ENCODE results near the gene COL4A2.

Gene COL4A2

GRCh38 chr13:110507678-110508381 lies 200.7 kb downstream of the COL4A2 start:
- H3K27me3 ChIP-seq (ENCODE audit: control insufficient read depth, insufficient read depth, low read length, poor library complexity, severe bottlenecking): no peaks in the 10 kb centered on the region
- WGBS, 2 experiments: 93 to 94% methylated on average over 23 of the region's 23 CpGs
- no peak overlapping the region for H3K27ac ChIP-seq (ENCODE audit: insufficient read depth, low read depth, low read length, poor library complexity, severe bottlenecking)
- H3K4me3 ChIP-seq (ENCODE audit: insufficient read depth, low read depth, low read length): no peak overlapping the region
- H3K9me3 ChIP-seq (ENCODE audit: control insufficient read depth, low read length): no peaks in the 10 kb centered on the region
- peaks cover 21% of the 10 kb centered on the region for H3K36me3 ChIP-seq (ENCODE audit: control insufficient read depth, insufficient read depth, low read length)
- H3K4me1 ChIP-seq (ENCODE audit: control insufficient read depth, insufficient read depth, low read length): no peaks in the 10 kb centered on the region

- Histone ChIP-seq H3K27me3 (ENCODE audit: control insufficient read depth, insufficient read depth, low read length, poor library complexity, severe bottlenecking) (no peaks in the 10 kb centered on the region), H3K36me3 (ENCODE audit: control insufficient read depth, insufficient read depth, low read length) (peaks cover 9% of the 10 kb centered on the region), H3K9me3 (ENCODE audit: control insufficient read depth, low read length) (no peaks in the 10 kb centered on the region), H3K27ac (ENCODE audit: insufficient read depth, low read depth, low read length, poor library complexity, severe bottlenecking) (no peak overlapping the region), H3K4me1 (ENCODE audit: control insufficient read depth, insufficient read depth, low read length) (no peaks in the 10 kb centered on the region), H3K4me3 (ENCODE audit: insufficient read depth, low read depth, low read length) (no peak overlapping the region)
- 82 to 84% methylated on average over 4 of the region's 4 CpGs for WGBS, 2 experiments
These were observed 202.4 kb downstream of the COL4A2 start for GRCh38 chr13:110509478-110509926.

GRCh38 chr13:110509971-110510786 lies 203.1 kb downstream of the COL4A2 start:
- no peak overlapping the region for H3K4me3 ChIP-seq (ENCODE audit: insufficient read depth, low read depth, low read length)
- 82 to 83% methylated on average over 18 of the region's 18 CpGs for WGBS, 2 experiments
- no peaks in the 10 kb centered on the region for H3K27me3 ChIP-seq (ENCODE audit: control insufficient read depth, insufficient read depth, low read length, poor library complexity, severe bottlenecking)
- peaks cover 9% of the 10 kb centered on the region for H3K36me3 ChIP-seq (ENCODE audit: control insufficient read depth, insufficient read depth, low read length)
- H3K4me1 ChIP-seq (ENCODE audit: control insufficient read depth, insufficient read depth, low read length): no peaks in the 10 kb centered on the region
- H3K27ac ChIP-seq (ENCODE audit: insufficient read depth, low read depth, low read length, poor library complexity, severe bottlenecking): no peak overlapping the region
- H3K9me3 ChIP-seq (ENCODE audit: control insufficient read depth, low read length): no peaks in the 10 kb centered on the region

GRCh38 chr13:110511509-110512181 lies 204.6 kb downstream of the COL4A2 start:
- WGBS, 2 experiments: 94% methylated on average over 31 of the region's 31 CpGs
- no peak overlapping the region for H3K4me3 ChIP-seq (ENCODE audit: insufficient read depth, low read depth, low read length)
- H3K27ac ChIP-seq (ENCODE audit: insufficient read depth, low read depth, low read length, poor library complexity, severe bottlenecking): no peak overlapping the region
- no peaks in the 10 kb centered on the region for H3K27me3 ChIP-seq (ENCODE audit: control insufficient read depth, insufficient read depth, low read length, poor library complexity, severe bottlenecking)
- H3K36me3 ChIP-seq (ENCODE audit: control insufficient read depth, insufficient read depth, low read length): peaks cover 9% of the 10 kb centered on the region
- no peaks in the 10 kb centered on the region for H3K9me3 ChIP-seq (ENCODE audit: control insufficient read depth, low read length)
- H3K4me1 ChIP-seq (ENCODE audit: control insufficient read depth, insufficient read depth, low read length): no peaks in the 10 kb centered on the region

- Histone ChIP-seq H3K27ac (ENCODE audit: insufficient read depth, low read depth, low read length, poor library complexity, severe bottlenecking) (no peak overlapping the region), H3K4me1 (ENCODE audit: control insufficient read depth, insufficient read depth, low read length) (no peaks in the 10 kb centered on the region), H3K36me3 (ENCODE audit: control insufficient read depth, insufficient read depth, low read length) (peaks cover 9% of the 10 kb centered on the region), H3K4me3 (ENCODE audit: insufficient read depth, low read depth, low read length) (no peak overlapping the region), H3K27me3 (ENCODE audit: control insufficient read depth, insufficient read depth, low read length, poor library complexity, severe bottlenecking) (no peaks in the 10 kb centered on the region), H3K9me3 (ENCODE audit: control insufficient read depth, low read length) (no peaks in the 10 kb centered on the region)
- 94 to 95% methylated on average over 17 of the region's 17 CpGs for WGBS, 2 experiments
These were observed 205.2 kb downstream of the COL4A2 start for GRCh38 chr13:110512198-110512740.

- Histone ChIP-seq H3K4me1 (ENCODE audit: control insufficient read depth, insufficient read depth, low read length) (no peaks in the 10 kb centered on the region), H3K4me3 (ENCODE audit: insufficient read depth, low read depth, low read length) (no peak overlapping the region), H3K36me3 (ENCODE audit: control insufficient read depth, insufficient read depth, low read length) (no peaks in the 10 kb centered on the region), H3K9me3 (ENCODE audit: control insufficient read depth, low read length) (no peaks in the 10 kb centered on the region), H3K27me3 (ENCODE audit: control insufficient read depth, insufficient read depth, low read length, poor library complexity, severe bottlenecking) (no peaks in the 10 kb centered on the region), H3K27ac (ENCODE audit: insufficient read depth, low read depth, low read length, poor library complexity, severe bottlenecking) (no peak overlapping the region)
- 90 to 93% methylated on average over 12 of the region's 12 CpGs for WGBS, 2 experiments
These were observed 209.4 kb downstream of the COL4A2 start for GRCh38 chr13:110516500-110516899.

GRCh38 chr13:110517505-110518225 lies 210.6 kb downstream of the COL4A2 start:
- H3K9me3 ChIP-seq (ENCODE audit: control insufficient read depth, low read length): no peaks in the 10 kb centered on the region
- H3K27me3 ChIP-seq (ENCODE audit: control insufficient read depth, insufficient read depth, low read length, poor library complexity, severe bottlenecking): no peaks in the 10 kb centered on the region
- no peak overlapping the region for H3K4me3 ChIP-seq (ENCODE audit: insufficient read depth, low read depth, low read length)
- no peaks in the 10 kb centered on the region for H3K36me3 ChIP-seq (ENCODE audit: control insufficient read depth, insufficient read depth, low read length)
- 89 to 90% methylated on average over 7 of the region's 7 CpGs for WGBS, 2 experiments
- no peak overlapping the region for H3K27ac ChIP-seq (ENCODE audit: insufficient read depth, low read depth, low read length, poor library complexity, severe bottlenecking)
- no peaks in the 10 kb centered on the region for H3K4me1 ChIP-seq (ENCODE audit: control insufficient read depth, insufficient read depth, low read length)

GRCh38 chr13:110518226-110518525 lies 211.1 kb downstream of the COL4A2 start:
- H3K27ac ChIP-seq (ENCODE audit: insufficient read depth, low read depth, low read length, poor library complexity, severe bottlenecking): no peak overlapping the region
- no peak overlapping the region for H3K4me3 ChIP-seq (ENCODE audit: insufficient read depth, low read depth, low read length)
- H3K4me1 ChIP-seq (ENCODE audit: control insufficient read depth, insufficient read depth, low read length): no peaks in the 10 kb centered on the region
- 80 to 85% methylated on average over 8 of the region's 8 CpGs for WGBS, 2 experiments
- H3K36me3 ChIP-seq (ENCODE audit: control insufficient read depth, insufficient read depth, low read length): no peaks in the 10 kb centered on the region
- no peaks in the 10 kb centered on the region for H3K27me3 ChIP-seq (ENCODE audit: control insufficient read depth, insufficient read depth, low read length, poor library complexity, severe bottlenecking)
- H3K9me3 ChIP-seq (ENCODE audit: control insufficient read depth, low read length): no peaks in the 10 kb centered on the region

GRCh38 chr13:110518571-110518970 lies 211.5 kb downstream of the COL4A2 start:
- H3K4me3 ChIP-seq (ENCODE audit: insufficient read depth, low read depth, low read length): no peak overlapping the region
- 88 to 92% methylated on average over 11 of the region's 11 CpGs for WGBS, 2 experiments
- no peak overlapping the region for H3K27ac ChIP-seq (ENCODE audit: insufficient read depth, low read depth, low read length, poor library complexity, severe bottlenecking)

More at GRCh38 chr13:110518571-110518970, 211.5 kb downstream of the COL4A2 start:
- Histone ChIP-seq H3K9me3 (ENCODE audit: control insufficient read depth, low read length) (no peaks in the 10 kb centered on the region), H3K4me1 (ENCODE audit: control insufficient read depth, insufficient read depth, low read length) (no peaks in the 10 kb centered on the region), H3K27me3 (ENCODE audit: control insufficient read depth, insufficient read depth, low read length, poor library complexity, severe bottlenecking) (no peaks in the 10 kb centered on the region), H3K36me3 (ENCODE audit: control insufficient read depth, insufficient read depth, low read length) (no peaks in the 10 kb centered on the region)
